ENCODE results near the gene MAML1. TPM values are rescaled to one million over a fixed set of nuclear protein-coding genes. Genes with fewer than 3 reads are reported as not detected.

The MAML1 gene
- total and polyA plus RNA-seq, 4 experiments from 2014 or later: 1.5 to 56.5 (median 31.7) TPM

GRCh38 chr5:179746872-179747271 lies 14.2 kb downstream of the MAML1 start:
- DNase-seq: no peak
- POLR2A ChIA-PET (ENCODE audit: partially characterized antibody): no interaction called here
- H3K4me3 ChIP-seq (ENCODE audit: low read length in 2 of 2): no peak overlapping the region
- H3K36me3 Mint-ChIP-seq: peaks cover 18 to 21% of the 10 kb centered on the region in 2 donors
- no peak overlapping the region for H3K27ac ChIP-seq (ENCODE audit: low read depth, low read length)
- H3K9me3 Mint-ChIP-seq: no peaks in the 10 kb centered on the region
- H3K36me3 ChIP-seq (ENCODE audit: insufficient read depth, low read length): no peaks in the 10 kb centered on the region
- peak overlapping the region in 1 of 8 donors; percentile 36 for H3K4me3 Mint-ChIP-seq
- peak overlapping the region in 6 of 7 donors; percentile 3 to 89 (median 52) for H3K27ac Mint-ChIP-seq
- intact Hi-C loops (cut with micrococcal nuclease): no loop called here
- CTCF ChIA-PET (ENCODE audit: partially characterized antibody): no interaction called here
- peaks cover 12% of the 10 kb centered on the region for H3K4me1 ChIP-seq (ENCODE audit: insufficient read depth, low read length)
- H3K4me1 Mint-ChIP-seq: peaks cover 13 to 43% (median 23%) of the 10 kb centered on the region in 4 donors
- H3K9me3 ChIP-seq (ENCODE audit: control insufficient read depth in 1 of 2, low read length in 2 of 2): no peaks in the 10 kb centered on the region
- no peaks in the 10 kb centered on the region for H3K27me3 ChIP-seq (ENCODE audit: insufficient read depth, low read length)
- no peaks in the 10 kb centered on the region for H3K27me3 Mint-ChIP-seq

- no peak overlapping the region for H3K27ac ChIP-seq (ENCODE audit: low read depth, low read length)
- Mint-ChIP-seq H3K27me3 (no peaks in the 10 kb centered on the region), H3K27ac (peak overlapping the region in 3 of 7 donors; percentile 3 to 30 (median 6)), H3K9me3 (no peaks in the 10 kb centered on the region), H3K36me3 (peaks cover 18 to 19% of the 10 kb centered on the region in 2 donors), H3K4me1 (peaks cover 12 to 47% (median 23%) of the 10 kb centered on the region in 4 donors), H3K4me3 (no peak overlapping the region)
- no peak for DNase-seq
- H3K4me3 ChIP-seq (ENCODE audit: low read length in 2 of 2): no peak overlapping the region
- no peaks in the 10 kb centered on the region for H3K9me3 ChIP-seq (ENCODE audit: control insufficient read depth in 1 of 2, low read length in 2 of 2)
- no peaks in the 10 kb centered on the region for H3K27me3 ChIP-seq (ENCODE audit: insufficient read depth, low read length)
- intact Hi-C loops (cut with micrococcal nuclease): no loop called here
- ChIA-PET CTCF (ENCODE audit: partially characterized antibody) (no interaction called here), POLR2A (ENCODE audit: partially characterized antibody) (no interaction called here)
- no peaks in the 10 kb centered on the region for H3K36me3 ChIP-seq (ENCODE audit: insufficient read depth, low read length)
- peaks cover 9% of the 10 kb centered on the region for H3K4me1 ChIP-seq (ENCODE audit: insufficient read depth, low read length)
Measured at GRCh38 chr5:179747811-179748210, 15.2 kb downstream of the MAML1 start.

GRCh38 chr5:179749857-179750508 lies 17.4 kb downstream of the MAML1 start:
- no peak overlapping the region for H3K27ac ChIP-seq (ENCODE audit: low read depth, low read length)
- Mint-ChIP-seq H3K36me3 (peaks cover 21% of the 10 kb centered on the region in 2 donors), H3K4me3 (no peak overlapping the region), H3K4me1 (peaks cover 27 to 67% (median 40%) of the 10 kb centered on the region in 4 donors), H3K27ac (peak overlapping the region in 3 of 7 donors; percentile 41 to 61 (median 45)), H3K27me3 (no peaks in the 10 kb centered on the region), H3K9me3 (no peaks in the 10 kb centered on the region)
- intact Hi-C loops (cut with micrococcal nuclease): no loop called here
- no peaks in the 10 kb centered on the region for H3K9me3 ChIP-seq (ENCODE audit: control insufficient read depth in 1 of 2, low read length in 2 of 2)
- H3K4me3 ChIP-seq (ENCODE audit: low read length in 2 of 2): no peak overlapping the region
- peaks cover 22% of the 10 kb centered on the region for H3K4me1 ChIP-seq (ENCODE audit: insufficient read depth, low read length)
- H3K27me3 ChIP-seq (ENCODE audit: insufficient read depth, low read length): no peaks in the 10 kb centered on the region
- CTCF ChIA-PET (ENCODE audit: partially characterized antibody): interaction anchor here (1.0 to 3.6 kb wide), 2 partner anchors 13 to 47 kb away, joined by 3 to 13 read pairs; no protein-coding TSS in a partner anchor
- POLR2A ChIA-PET (ENCODE audit: partially characterized antibody): no interaction called here
- no peaks in the 10 kb centered on the region for H3K36me3 ChIP-seq (ENCODE audit: insufficient read depth, low read length)
- no peak for DNase-seq

- Mint-ChIP-seq H3K27me3 (no peaks in the 10 kb centered on the region), H3K9me3 (no peaks in the 10 kb centered on the region), H3K4me1 (peaks cover 31 to 68% (median 44%) of the 10 kb centered on the region in 4 donors), H3K36me3 (peaks cover 10% of the 10 kb centered on the region in 2 donors), H3K4me3 (peak overlapping the region in 2 of 8 donors; percentile 6 to 34), H3K27ac (peak overlapping the region in 5 of 7 donors; percentile 45 to 84 (median 68))
- POLR2A ChIA-PET (ENCODE audit: partially characterized antibody): no interaction called here
- H3K4me3 ChIP-seq (ENCODE audit: low read length in 2 of 2): no peak overlapping the region
- intact Hi-C loops (cut with micrococcal nuclease): no loop called here
- no peaks in the 10 kb centered on the region for H3K36me3 ChIP-seq (ENCODE audit: insufficient read depth, low read length)
- no peaks in the 10 kb centered on the region for H3K27me3 ChIP-seq (ENCODE audit: insufficient read depth, low read length)
- CTCF ChIA-PET (ENCODE audit: partially characterized antibody): interaction anchor here (1.8 kb wide), 1 partner anchor 9 kb away, joined by 10 read pairs; no protein-coding TSS in a partner anchor
- H3K4me1 ChIP-seq (ENCODE audit: insufficient read depth, low read length): peaks cover 40% of the 10 kb centered on the region
- no peak overlapping the region for H3K27ac ChIP-seq (ENCODE audit: low read depth, low read length)
- no peak for DNase-seq
- H3K9me3 ChIP-seq (ENCODE audit: control insufficient read depth in 1 of 2, low read length in 2 of 2): no peaks in the 10 kb centered on the region
Measured at GRCh38 chr5:179753971-179754370, 21.3 kb downstream of the MAML1 start.

- H3K27ac ChIP-seq (ENCODE audit: low read depth, low read length): no peak overlapping the region
- peak overlapping the region in 3 of 8 donors; percentile 6 to 45 (median 39) for H3K4me3 Mint-ChIP-seq
- no peak overlapping the region for H3K4me3 ChIP-seq (ENCODE audit: low read length in 2 of 2)
- H3K4me1 ChIP-seq (ENCODE audit: insufficient read depth, low read length): peaks cover 50% of the 10 kb centered on the region
- CTCF ChIA-PET (ENCODE audit: partially characterized antibody): interaction anchor here (1.2 to 1.8 kb wide), 3 partner anchors 8 to 47 kb away, joined by 3 to 10 read pairs (median 5); no protein-coding TSS in a partner anchor
- intact Hi-C loops (cut with micrococcal nuclease): no loop called here
- no peaks in the 10 kb centered on the region for H3K27me3 Mint-ChIP-seq
- H3K27me3 ChIP-seq (ENCODE audit: insufficient read depth, low read length): no peaks in the 10 kb centered on the region
- no peak for DNase-seq
- H3K27ac Mint-ChIP-seq: peak overlapping the region in 6 of 7 donors; percentile 16 to 84 (median 59)
- H3K4me1 Mint-ChIP-seq: peaks cover 41 to 69% (median 51%) of the 10 kb centered on the region in 4 donors
- no peaks in the 10 kb centered on the region for H3K36me3 ChIP-seq (ENCODE audit: insufficient read depth, low read length)
- no peaks in the 10 kb centered on the region for H3K9me3 Mint-ChIP-seq
- POLR2A ChIA-PET (ENCODE audit: partially characterized antibody): interaction anchor here (0.9 kb wide), 2 partner anchors 8 to 23 kb away, joined by 3 to 6 read pairs; partner anchors contain the start of gene MAML1
- H3K9me3 ChIP-seq (ENCODE audit: control insufficient read depth in 1 of 2, low read length in 2 of 2): no peaks in the 10 kb centered on the region
- H3K36me3 Mint-ChIP-seq: peaks cover 9% of the 10 kb centered on the region in 2 donors
Measured at GRCh38 chr5:179755022-179755421, 22.4 kb downstream of the MAML1 start.

GRCh38 chr5:179758955-179759354 lies 26.3 kb downstream of the MAML1 start:
- no peaks in the 10 kb centered on the region for H3K36me3 ChIP-seq (ENCODE audit: insufficient read depth, low read length)
- DNase-seq: no peak
- H3K9me3 ChIP-seq (ENCODE audit: control insufficient read depth in 1 of 2, low read length in 2 of 2): no peaks in the 10 kb centered on the region
- Mint-ChIP-seq H3K27me3 (no peaks in the 10 kb centered on the region), H3K9me3 (no peaks in the 10 kb centered on the region), H3K4me1 (peaks cover 53 to 85% (median 67%) of the 10 kb centered on the region in 4 donors), H3K27ac (peak overlapping the region in 6 of 7 donors; percentile 66 to 90 (median 77)), H3K36me3 (peaks cover 0 to 9% of the 10 kb centered on the region in 2 donors), H3K4me3 (no peak overlapping the region)
- POLR2A ChIA-PET (ENCODE audit: partially characterized antibody): interaction anchor here (0.6 kb wide), 1 partner anchor 58 kb away, joined by 4 read pairs; no protein-coding TSS in a partner anchor
- no peak overlapping the region for H3K4me3 ChIP-seq (ENCODE audit: low read length in 2 of 2)
- no peak overlapping the region for H3K27ac ChIP-seq (ENCODE audit: low read depth, low read length)
- CTCF ChIA-PET (ENCODE audit: partially characterized antibody): interaction anchor here (1.2 to 1.3 kb wide), 3 partner anchors 8 to 22 kb away, joined by 3 read pairs; no protein-coding TSS in a partner anchor
- no peaks in the 10 kb centered on the region for H3K27me3 ChIP-seq (ENCODE audit: insufficient read depth, low read length)
- peaks cover 77% of the 10 kb centered on the region for H3K4me1 ChIP-seq (ENCODE audit: insufficient read depth, low read length)
- intact Hi-C loops (cut with micrococcal nuclease): no loop called here
